ENCODE measurements around the gene ENPP1. TPM values are rescaled to one million over a fixed set of nuclear protein-coding genes. Genes with fewer than 3 reads are reported as not detected.

The ENPP1 gene
- total RNA-seq, 1 experiment from 2014 or later, result 6.5 TPM

- intact Hi-C loops (cut with micrococcal nuclease), result no loop called here
- Histone ChIP-seq H3K4me2 (ENCODE audit: low read length) (no peak overlapping the region), H3K9me3 (ENCODE audit: control insufficient read depth in 1 of 2, insufficient read depth in 1 of 2, low read depth in 1 of 2, low read length in 2 of 2) (no peaks in the 10 kb centered on the region), H3K27ac (ENCODE audit: low read depth, low read length) (no peak overlapping the region), H3K9ac (ENCODE audit: low read length) (no peak overlapping the region), H3K4me1 (ENCODE audit: control insufficient read depth in 1 of 2, insufficient read depth in 2 of 2, low read length in 2 of 2) (no peaks in the 10 kb centered on the region), H3K79me2 (ENCODE audit: insufficient read depth, low read length) (no peaks in the 10 kb centered on the region), H3K36me3 (ENCODE audit: control insufficient read depth in 1 of 2, insufficient read depth in 2 of 2, low read length in 2 of 2) (no peaks in the 10 kb centered on the region), H3K4me3 (replicated peaks in 1 of 2; ENCODE audit: low read depth in 1 of 2, low read length in 2 of 2) (no peak overlapping the region), H3K9me2 (ENCODE audit: insufficient read depth) (no peaks in the 10 kb centered on the region), H4K20me1 (ENCODE audit: insufficient read depth) (no peaks in the 10 kb centered on the region), H2AFZ (ENCODE audit: low read depth, low read length, poor library complexity, severe bottlenecking) (no peak overlapping the region), H3K27me3 (ENCODE audit: insufficient read depth, low read length) (no peaks in the 10 kb centered on the region)
- ChIA-PET POLR2A (no interaction called here), CTCF (no interaction called here), RAD21 (ENCODE audit: low non-redundant PET in 1 of 2, low total read pairs in 2 of 2, uncharacterized antibody in 2 of 2, unreplicated experiment in 2 of 2) (no interaction called here)
- BruUV-seq (replicated peaks), result no TSS peak
- TF ChIP-seq CBX3 (IDR thresholded peaks at IDR 0.05; ENCODE audit: low read depth) (no peak), ELF1 (IDR thresholded peaks at IDR 0.05; ENCODE audit: borderline replicate concordance, low read depth) (no peak), ATF3 (IDR thresholded peaks at IDR 0.05) (no peak), EZH2phosphoT487 (IDR thresholded peaks at IDR 0.05; ENCODE audit: borderline replicate concordance) (no peak), YY1 (IDR thresholded peaks at IDR 0.05; ENCODE audit: extremely low read depth, insufficient replicate concordance, low read depth, low read length) (no peak), POLR2AphosphoS5 (IDR thresholded peaks at IDR 0.05; ENCODE audit: low read depth, low read length) (no peak), SP1 (IDR thresholded peaks at IDR 0.05; ENCODE audit: low read depth) (no peak)
- ATAC-seq (no peak), DNase-seq (ENCODE audit: low read depth, low spot score) (no peak)
These were observed 16.3 kb upstream of the ENPP1 start for GRCh38 chr6:131791476-131791875.

GRCh38 chr6:131792091-131792496 lies 15.7 kb upstream of the ENPP1 start:
- ChIA-PET CTCF (no interaction called here), RAD21 (ENCODE audit: low non-redundant PET in 1 of 2, low total read pairs in 2 of 2, uncharacterized antibody in 2 of 2, unreplicated experiment in 2 of 2) (no interaction called here), POLR2A (no interaction called here)
- no peaks in the 10 kb centered on the region for H4K20me1 ChIP-seq (ENCODE audit: insufficient read depth)
- no peak overlapping the region for H2AFZ ChIP-seq (ENCODE audit: low read depth, low read length, poor library complexity, severe bottlenecking)
- no peaks in the 10 kb centered on the region for H3K4me1 ChIP-seq (ENCODE audit: control insufficient read depth in 1 of 2, insufficient read depth in 2 of 2, low read length in 2 of 2)
- BruUV-seq (replicated peaks), result no TSS peak
- no peaks in the 10 kb centered on the region for H3K9me3 ChIP-seq (ENCODE audit: control insufficient read depth in 1 of 2, insufficient read depth in 1 of 2, low read depth in 1 of 2, low read length in 2 of 2)
- no peak overlapping the region for H3K4me3 ChIP-seq (replicated peaks in 1 of 2; ENCODE audit: low read depth in 1 of 2, low read length in 2 of 2)
- H3K27ac ChIP-seq (ENCODE audit: low read depth, low read length), result no peak overlapping the region
- no peaks in the 10 kb centered on the region for H3K9me2 ChIP-seq (ENCODE audit: insufficient read depth)
- no peaks in the 10 kb centered on the region for H3K27me3 ChIP-seq (ENCODE audit: insufficient read depth, low read length)
- no peaks in the 10 kb centered on the region for H3K79me2 ChIP-seq (ENCODE audit: insufficient read depth, low read length)
- TF ChIP-seq CEBPB (IDR thresholded peaks at IDR 0.05; ENCODE audit: low read depth) (no peak), CTCF (IDR thresholded peaks at IDR 0.05 in 2 of 3, conservative IDR thresholded peaks at IDR 0.05 in 1 of 3; ENCODE audit: borderline replicate concordance in 1 of 3, insufficient read depth in 1 of 3, low read depth in 2 of 3, low read length in 2 of 3) (0 out of 6 replicates have a peak, but pooled peaks of 2 of the 3 experiments have one; percentile 24 to 30)
- ATAC-seq (peak; percentile 87), DNase-seq (ENCODE audit: low read depth, low spot score) (no peak)
- H3K9ac ChIP-seq (ENCODE audit: low read length), result no peak overlapping the region
- intact Hi-C loops (cut with micrococcal nuclease), result no loop called here
- H3K36me3 ChIP-seq (ENCODE audit: control insufficient read depth in 1 of 2, insufficient read depth in 2 of 2, low read length in 2 of 2), result no peaks in the 10 kb centered on the region
- no peak overlapping the region for H3K4me2 ChIP-seq (ENCODE audit: low read length)

All from HCT116 (cell line).